PC-3 (cell line): ENCODE results near the gene DDI2. TPM values are rescaled to one million over a fixed set of nuclear protein-coding genes. Genes with fewer than 3 reads are reported as not detected.

Experiments
- ATAC-seq: fragments of 200-7000 bp; cut with Tn5 transposase; 2 replicates; pipeline ENCODE4 v1.9.1; 2020; ENCODE audit warnings: mild to moderate bottlenecking, moderate library complexity
- BruUV-seq: library from RNA; stranded (reverse); fragments of 400-500 nt; replicated peaks from 2 replicates; lab custom pipeline; 2021; lab: Mats Ljungman, UMichigan
- CTCF ChIA-PET: fragments of 300-600 bp; sonication (Branson Sonifier 250); formaldehyde crosslinking; loops from one replicate; lab custom pipeline; 2022; ENCODE audit warnings: antibody characterized with exemption; lab: Charles Lee
- POLR2A ChIA-PET: fragments of 300-600 bp; sonication (Branson Sonifier 250); formaldehyde crosslinking; loops from one replicate; lab custom pipeline; 2022; ENCODE audit warnings: antibody characterized with exemption; ENCODE audit not compliant: unreplicated experiment; lab: Charles Lee
- DNase-seq: peaks from one replicate; pipeline ENCODE4 v3.0.0-alpha.2; 2015
- H2AFZ ChIP-seq: fragments of 300-600 bp; sonication (generic); 2 replicates; pipeline ENCODE4 v1.6.0; 2016; ENCODE audit warnings: antibody characterized with exemption, low read length
- H3F3A ChIP-seq: fragments of 300-600 bp; sonication (generic); one replicate; pipeline ENCODE4 v1.6.0; 2017; ENCODE audit warnings: antibody characterized with exemption, low read length, control low read depth, mild to moderate bottlenecking; ENCODE audit not compliant: unreplicated experiment
- H3K27ac ChIP-seq: fragments of 300-600 bp; sonication (generic); 2 replicates; pipeline ENCODE4 v1.5.1; 2016; ENCODE audit warnings: mild to moderate bottlenecking, low read length
- H3K27me3 ChIP-seq: fragments of 300-600 bp; sonication (generic); 2 replicates; pipeline ENCODE4 v1.6.1; 2016; ENCODE audit warnings: low read length, mixed read lengths
- H3K36me3 ChIP-seq: fragments of 300-600 bp; sonication (generic); 2 replicates; pipeline ENCODE4 v1.6.1; 2016; ENCODE audit warnings: low read depth, mixed run types, low read length, mixed read lengths
- H3K4me1 ChIP-seq: fragments of 300-600 bp; sonication (generic); 2 replicates; pipeline ENCODE4 v1.5.1; 2016; ENCODE audit warnings: low read length; ENCODE audit not compliant: insufficient read depth
- H3K4me2 ChIP-seq: fragments of 300-600 bp; sonication (generic); 2 replicates; pipeline ENCODE4 v1.6.0; 2016; ENCODE audit warnings: low read length
- H3K4me3 ChIP-seq: fragments of 300-600 bp; sonication (generic); 2 replicates; pipeline ENCODE4 v1.5.1; 2016; ENCODE audit warnings: mild to moderate bottlenecking, low read length, mixed read lengths
- H3K79me2 ChIP-seq: fragments of 300-600 bp; sonication (generic); 2 replicates; pipeline ENCODE4 v1.6.1; 2017; ENCODE audit warnings: low read length, mixed read lengths
- H3K9ac ChIP-seq: fragments of 300-600 bp; sonication (generic); 2 replicates; pipeline ENCODE4 v1.6.0; 2016; ENCODE audit warnings: mild to moderate bottlenecking, low read length
- H3K9me2 ChIP-seq: fragments of 300-600 bp; sonication (generic); replicated peaks from 2 replicates; pipeline ENCODE4 v1.6.1; 2016; ENCODE audit warnings: mixed run types, low read length, mixed read lengths
- H3K9me3 ChIP-seq: fragments of 300-600 bp; sonication (generic); 2 replicates; pipeline ENCODE4 v1.6.1; 2016; ENCODE audit warnings: low read length, mixed read lengths
- H4K20me1 ChIP-seq: fragments of 300-600 bp; sonication (generic); 2 replicates; pipeline ENCODE4 v1.6.1; 2016; ENCODE audit warnings: low read length, mixed read lengths
- EZH2 ChIP-seq: fragments of 300-600 bp; sonication (generic); IDR thresholded peaks from one replicate; pipeline ENCODE4 v1.6.1; 2017; ENCODE audit warnings: antibody characterized with exemption, mild to moderate bottlenecking, low read length; ENCODE audit not compliant: unreplicated experiment
- EZH2phosphoT487 ChIP-seq: fragments of 300-600 bp; sonication (generic); IDR thresholded peaks from 2 replicates; pipeline ENCODE4 v1.6.1; 2018; ENCODE audit warnings: mild to moderate bottlenecking, antibody characterized with exemption, low read length, borderline replicate concordance
- intact Hi-C: fragments of 100-400 bp; cut with micrococcal nuclease; formaldehyde crosslinking; loops from 2 replicates; pipeline ENCODE4 v1.9.0; 2023
- total RNA-seq: library from RNA; depleted of rRNA; stranded (reverse); fragments of >200 nt; gene quantifications from 2 replicates; pipeline ENCODE4 v1.2.3, GENCODE V29; 2014
- TF ChIP-seq, protein P1 (sequence below): fragments of 300-600 bp; sonication (generic); conservative IDR thresholded peaks from 2 replicates; pipeline ENCODE4 v1.5.1; 2017; ENCODE audit warnings: antibody characterized with exemption, low read depth, mild to moderate bottlenecking, low read length

DDI2 gene
- total RNA-seq, 1 experiment from 2014 or later, result 15.0 TPM

DNA sequence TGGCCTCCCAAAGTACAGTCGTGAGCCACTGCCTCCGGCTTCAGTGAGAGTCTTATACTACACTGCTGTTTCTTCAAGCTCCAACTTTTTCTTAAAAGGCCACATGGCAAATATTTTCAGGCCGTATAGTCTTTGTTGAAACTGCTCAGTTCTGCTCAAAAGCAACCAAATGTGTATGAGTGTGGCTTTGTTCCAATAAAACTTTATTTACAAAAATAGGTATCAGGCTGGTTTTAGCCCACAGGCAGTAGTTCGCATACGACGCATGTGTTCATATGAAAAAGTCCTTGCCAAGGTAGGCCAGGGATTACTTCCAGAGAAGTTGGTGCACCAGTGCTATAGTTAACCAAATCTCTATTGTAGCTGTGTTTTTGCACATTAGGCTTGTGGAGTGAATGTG lies 73.1 kb downstream of the DDI2 start:
- H3K9ac ChIP-seq, result no peak overlapping the region
- no peaks in the 10 kb centered on the region; the same call in 1 of the 2 replicates for H3K36me3 ChIP-seq
- 0 out of 2 replicates have a peak, but pooled peaks cover 9% of the 10 kb centered on the region for H4K20me1 ChIP-seq
- H3K9me3 ChIP-seq, result no peaks in the 10 kb centered on the region
- no peaks in the 10 kb centered on the region for H3K9me2 ChIP-seq
- no peak for DNase-seq
- intact Hi-C loops, result no loop called here
- H3K4me1 ChIP-seq, result peaks cover 9% of the 10 kb centered on the region; the same call in 1 of the 2 replicates
- POLR2A ChIA-PET, result no interaction called here
- no peaks in the 10 kb centered on the region for H3K27me3 ChIP-seq
- CTCF ChIA-PET, result no interaction called here
- no peak overlapping the region for H2AFZ ChIP-seq
- no peaks in the 10 kb centered on the region for H3F3A ChIP-seq
- ATAC-seq, result no peak
- TF ChIP-seq, protein P1, sequence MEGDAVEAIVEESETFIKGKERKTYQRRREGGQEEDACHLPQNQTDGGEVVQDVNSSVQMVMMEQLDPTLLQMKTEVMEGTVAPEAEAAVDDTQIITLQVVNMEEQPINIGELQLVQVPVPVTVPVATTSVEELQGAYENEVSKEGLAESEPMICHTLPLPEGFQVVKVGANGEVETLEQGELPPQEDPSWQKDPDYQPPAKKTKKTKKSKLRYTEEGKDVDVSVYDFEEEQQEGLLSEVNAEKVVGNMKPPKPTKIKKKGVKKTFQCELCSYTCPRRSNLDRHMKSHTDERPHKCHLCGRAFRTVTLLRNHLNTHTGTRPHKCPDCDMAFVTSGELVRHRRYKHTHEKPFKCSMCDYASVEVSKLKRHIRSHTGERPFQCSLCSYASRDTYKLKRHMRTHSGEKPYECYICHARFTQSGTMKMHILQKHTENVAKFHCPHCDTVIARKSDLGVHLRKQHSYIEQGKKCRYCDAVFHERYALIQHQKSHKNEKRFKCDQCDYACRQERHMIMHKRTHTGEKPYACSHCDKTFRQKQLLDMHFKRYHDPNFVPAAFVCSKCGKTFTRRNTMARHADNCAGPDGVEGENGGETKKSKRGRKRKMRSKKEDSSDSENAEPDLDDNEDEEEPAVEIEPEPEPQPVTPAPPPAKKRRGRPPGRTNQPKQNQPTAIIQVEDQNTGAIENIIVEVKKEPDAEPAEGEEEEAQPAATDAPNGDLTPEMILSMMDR, result no peak
- TF ChIP-seq EZH2, result no peak
- TF ChIP-seq EZH2phosphoT487, result no peak
- peaks cover 79% of the 10 kb centered on the region for H3K79me2 ChIP-seq
- H3K4me2 ChIP-seq, result no peak overlapping the region
- H3K27ac ChIP-seq, result no peak overlapping the region
- BruUV-seq, result no TSS peak
- no peak overlapping the region for H3K4me3 ChIP-seq

DNA sequence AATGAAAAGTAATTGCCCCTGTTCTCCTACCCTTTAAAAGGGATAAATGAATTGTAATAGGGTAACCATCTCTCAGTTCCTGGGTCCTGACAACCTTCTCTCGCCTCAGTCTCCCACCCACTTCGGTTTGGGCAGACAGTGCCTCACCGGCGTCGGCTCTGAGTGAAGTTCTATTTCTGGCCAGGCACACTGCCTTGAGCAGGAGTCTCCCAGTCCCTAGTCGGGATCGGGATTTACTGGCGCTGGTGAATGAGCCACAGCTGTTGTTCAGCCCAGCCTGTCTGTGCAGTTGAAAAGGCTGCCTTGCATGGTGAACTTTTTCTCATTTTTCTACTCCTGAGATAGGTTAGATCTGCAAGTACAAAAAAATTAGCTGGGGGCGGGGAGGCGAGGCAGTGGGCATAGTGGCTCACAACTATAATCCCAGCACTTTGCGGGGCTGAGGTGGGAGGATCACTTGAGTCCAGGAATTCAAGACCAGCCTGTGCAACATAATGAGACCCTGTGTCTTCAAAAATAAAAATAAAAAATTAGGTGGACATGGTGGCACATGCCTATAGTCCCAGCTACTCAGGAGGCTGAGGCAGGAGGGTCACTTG lies 74.3 kb downstream of the DDI2 start:
- ChIA-PET POLR2A (no interaction called here), CTCF (interaction anchor here (0.7 kb wide), 1 partner anchor 50 kb away, joined by 4 read pairs; no protein-coding TSS in a partner anchor)
- DNase-seq, result no peak
- Histone ChIP-seq H3K4me1 (no peaks in the 10 kb centered on the region), H3K9me3 (no peaks in the 10 kb centered on the region), H3K27me3 (no peaks in the 10 kb centered on the region), H4K20me1 (no peaks in the 10 kb centered on the region), H3K36me3 (no peaks in the 10 kb centered on the region; the same call in 1 of the 2 replicates), H3K4me2 (no peak overlapping the region), H3K4me3 (no peak overlapping the region), H3F3A (no peaks in the 10 kb centered on the region), H3K9me2 (no peaks in the 10 kb centered on the region), H3K79me2 (peaks cover 71% of the 10 kb centered on the region), H3K27ac (no peak overlapping the region), H2AFZ (no peak overlapping the region), H3K9ac (no peak overlapping the region)
- ATAC-seq, result no peak
- no TSS peak for BruUV-seq
- TF ChIP-seq EZH2, result no peak
- intact Hi-C loops, result no loop called here

DNA sequence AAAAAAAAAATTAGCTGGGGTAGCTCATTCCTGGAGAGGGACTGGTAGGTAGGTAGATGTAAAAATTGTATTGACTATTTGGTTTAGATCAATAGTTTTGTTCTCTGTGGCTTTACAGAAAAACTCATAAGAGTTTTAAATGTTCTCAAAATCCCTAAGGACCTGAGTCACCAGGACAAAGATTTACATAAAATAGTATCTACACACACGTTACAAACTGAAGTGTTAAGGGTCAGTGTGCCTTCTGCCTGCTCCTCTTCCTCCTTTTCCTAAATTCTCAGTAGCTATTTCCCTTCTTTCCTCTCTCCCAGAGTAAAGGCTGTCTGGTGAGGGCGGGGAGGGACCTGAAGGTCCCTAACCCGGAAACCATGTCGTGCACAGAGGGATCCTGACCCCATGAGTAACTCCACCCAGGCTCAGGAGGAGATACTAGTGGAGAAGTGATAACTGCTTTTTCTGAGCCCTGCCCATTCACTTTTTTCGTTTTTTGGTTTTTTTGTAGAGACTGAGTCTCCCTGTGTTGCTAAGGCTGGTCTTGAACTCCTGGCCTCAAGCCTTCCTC lies 74.9 kb downstream of the DDI2 start:
- peaks cover 65% of the 10 kb centered on the region for H3K79me2 ChIP-seq
- TF ChIP-seq, protein P1, result no peak
- TF ChIP-seq EZH2 (no peak), EZH2phosphoT487 (no peak)

More for the DNA sequence above, 74.9 kb downstream of the DDI2 start:
- no peak for DNase-seq
- H3K36me3 ChIP-seq, result no peaks in the 10 kb centered on the region; the same call in 1 of the 2 replicates
- H3K27ac ChIP-seq, result no peak overlapping the region
- H3K4me2 ChIP-seq, result no peak overlapping the region
- no peaks in the 10 kb centered on the region for H3F3A ChIP-seq
- H4K20me1 ChIP-seq, result no peaks in the 10 kb centered on the region
- H3K9me2 ChIP-seq, result no peaks in the 10 kb centered on the region
- no peak overlapping the region for H3K4me3 ChIP-seq
- H3K9me3 ChIP-seq, result no peaks in the 10 kb centered on the region
- H3K4me1 ChIP-seq, result no peaks in the 10 kb centered on the region
- ChIA-PET POLR2A (no interaction called here), CTCF (no interaction called here)
- no peak overlapping the region for H3K9ac ChIP-seq
- no peak for ATAC-seq
- H3K27me3 ChIP-seq, result no peaks in the 10 kb centered on the region
- intact Hi-C loops, result no loop called here
- H2AFZ ChIP-seq, result no peak overlapping the region
- no TSS peak for BruUV-seq
